HEK293T (cell line): ENCODE measurements around the gene CA5A.
"Not testable (repeated sequence)": the region's sequence is repeated elsewhere in the genome, so short reads cannot be mapped to it uniquely, and the experiment has no call there.

Source experiments
- BHLHE40 ChIP-seq: fragments of 450-650 bp; IDR thresholded peaks from 2 replicates; pipeline ENCODE4 v1.6.1; 2016; ENCODE audit warnings: mild to moderate bottlenecking, moderate library complexity, borderline replicate concordance
- FOXA1 ChIP-seq: fragments of 450-650 bp; IDR thresholded peaks from 2 replicates; pipeline ENCODE4 v1.6.1; 2016; ENCODE audit warnings: mild to moderate bottlenecking
- FOXK2 ChIP-seq: fragments of 450-650 bp; IDR thresholded peaks from 2 replicates; pipeline ENCODE4 v1.6.1; 2016; ENCODE audit warnings: mild to moderate bottlenecking
- FOXM1 ChIP-seq: fragments of 450-650 bp; IDR thresholded peaks from 2 replicates; pipeline ENCODE4 v1.6.1; 2017; ENCODE audit warnings: mild to moderate bottlenecking, borderline replicate concordance
- NFRKB ChIP-seq: fragments of 450-650 bp; IDR thresholded peaks from 2 replicates; pipeline ENCODE4 v1.6.1; 2016; ENCODE audit warnings: mild to moderate bottlenecking, moderate library complexity
- SUZ12 ChIP-seq: fragments of 450-650 bp; IDR thresholded peaks from 2 replicates; pipeline ENCODE4 v1.6.1; 2016; ENCODE audit warnings: mild to moderate bottlenecking
- ZNF384 ChIP-seq: fragments of 450-650 bp; IDR thresholded peaks from 2 replicates; pipeline ENCODE4 v1.6.1; 2016

DNA sequence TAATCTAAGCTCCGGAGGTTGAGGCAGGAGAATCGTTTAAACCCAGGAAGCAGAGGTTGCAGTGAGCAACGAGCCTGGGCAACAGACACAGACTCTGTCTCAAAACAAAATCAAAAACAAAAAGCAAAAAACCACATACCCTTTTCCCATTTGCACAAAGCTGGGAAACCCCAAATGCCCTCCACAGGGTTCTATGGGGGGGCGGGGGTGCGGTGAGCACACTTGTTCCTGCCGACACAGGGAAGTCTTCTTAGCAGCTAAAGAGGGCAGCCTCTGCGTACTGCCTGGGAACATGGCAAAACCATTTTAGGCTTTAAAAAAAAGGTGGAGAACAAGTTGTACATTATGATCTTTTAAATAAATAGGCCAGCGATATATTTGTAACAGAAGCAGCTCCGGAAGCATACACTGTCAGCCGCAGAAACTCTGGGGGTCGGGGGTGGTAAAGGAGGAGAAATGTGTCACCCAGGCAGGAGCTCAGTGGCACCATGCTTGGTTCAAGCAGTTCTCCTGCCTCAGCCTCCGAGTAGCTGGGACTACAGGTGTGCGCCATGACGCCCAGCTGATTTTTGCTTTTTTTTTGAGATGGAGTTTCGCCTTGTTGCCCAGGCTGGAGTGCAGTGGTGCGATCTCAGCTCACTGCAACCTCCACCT lies 70.3 kb downstream of the CA5A start:
- not testable (repeated sequence) for TF ChIP-seq ZNF384, NFRKB, FOXA1, BHLHE40, FOXM1, FOXK2, SUZ12
